Astrocyte (in vitro differentiated cells and primary cell): ENCODE measurements around the gene KRT4. TPM values are rescaled to one million over a fixed set of nuclear protein-coding genes. Genes with fewer than 3 reads are reported as not detected.

Experiments
- DNase-seq: peaks from one replicate; pipeline ENCODE4 v3.0.0-alpha.2; 2010; ENCODE audit warnings: low read depth
- FAIRE-seq: peaks from 2 replicates; lab custom pipeline; 2011; peaks lifted over from hg19 to GRCh38; lab: Jason Lieb, UNC
- H2AFZ ChIP-seq: 2 replicates; pipeline ENCODE4 v1.6.0; 2012; ENCODE audit warnings: low read depth, low read length, inconsistent platforms
- H3K27ac ChIP-seq: 2 replicates; pipeline ENCODE4 v1.5.1; 2011; ENCODE audit warnings: low read depth, low read length, inconsistent platforms
- H3K27me3 ChIP-seq: 2 replicates; pipeline ENCODE4 v1.6.0; 2011; ENCODE audit warnings: low read length, inconsistent platforms; ENCODE audit not compliant: insufficient read depth
- H3K36me3 ChIP-seq: 2 replicates; pipeline ENCODE4 v1.5.1; 2011; ENCODE audit warnings: low read length, inconsistent platforms; ENCODE audit not compliant: insufficient read depth
- H3K4me1 ChIP-seq: 2 replicates; pipeline ENCODE4 v1.5.1; 2011; ENCODE audit warnings: low read length, inconsistent platforms; ENCODE audit not compliant: insufficient read depth
- H3K4me2 ChIP-seq: 2 replicates; pipeline ENCODE4 v1.6.0; 2012; ENCODE audit warnings: low read length, inconsistent platforms
- H3K4me3 ChIP-seq: 2 replicates; pipeline ENCODE4 v1.5.1; 2011; ENCODE audit warnings: low read depth, mild to moderate bottlenecking, low read length, inconsistent platforms; ENCODE audit not compliant: insufficient read depth
- H3K79me2 ChIP-seq: 2 replicates; pipeline ENCODE4 v1.6.0; 2012; ENCODE audit warnings: mild to moderate bottlenecking, low read length, inconsistent platforms; ENCODE audit not compliant: insufficient read depth
- H3K9ac ChIP-seq: 2 replicates; pipeline ENCODE4 v1.6.0; 2012; ENCODE audit warnings: mild to moderate bottlenecking, low read length, inconsistent platforms
- H3K9me3 ChIP-seq: 2 replicates; pipeline ENCODE4 v1.5.1; 2012; ENCODE audit warnings: low read depth, mild to moderate bottlenecking, low read length, inconsistent platforms; ENCODE audit not compliant: insufficient read depth
- H4K20me1 ChIP-seq: 2 replicates; pipeline ENCODE4 v1.6.0; 2012; ENCODE audit warnings: low read length, inconsistent platforms; ENCODE audit not compliant: insufficient read depth
- H3K27ac Mint-ChIP-seq: one replicate; pipeline ENCODE4 v1.8.0; 2021; ENCODE audit warnings: mild to moderate bottlenecking, mixed read lengths; ENCODE audit not compliant: unreplicated experiment
- H3K27me3 Mint-ChIP-seq: one replicate; pipeline ENCODE4 v1.8.0; 2021; ENCODE audit warnings: low read depth, mixed read lengths; ENCODE audit not compliant: unreplicated experiment
- H3K36me3 Mint-ChIP-seq: one replicate; pipeline ENCODE4 v1.8.0; 2021; ENCODE audit warnings: low read depth, mixed read lengths; ENCODE audit not compliant: unreplicated experiment
- H3K4me1 Mint-ChIP-seq: one replicate; pipeline ENCODE4 v1.8.0; 2021; ENCODE audit warnings: low read depth, mixed read lengths; ENCODE audit not compliant: unreplicated experiment
- H3K4me3 Mint-ChIP-seq: one replicate; pipeline ENCODE4 v1.8.0; 2021; ENCODE audit warnings: mild to moderate bottlenecking, moderate library complexity, mixed read lengths; ENCODE audit not compliant: unreplicated experiment
- H3K9me3 Mint-ChIP-seq: one replicate; pipeline ENCODE4 v1.8.0; 2021; ENCODE audit warnings: mild to moderate bottlenecking, mixed read lengths; ENCODE audit not compliant: unreplicated experiment
- EZH2 ChIP-seq: IDR thresholded peaks from 2 replicates; pipeline ENCODE4 v1.6.1; 2012; ENCODE audit warnings: mild to moderate bottlenecking, low read length, inconsistent platforms; ENCODE audit not compliant: insufficient read depth
- total RNA-seq: library from RNA; stranded (reverse); gene quantifications from 2 replicates; pipeline ENCODE4 v1.2.1, GENCODE V29; 2021
- TF ChIP-seq, protein P1 (sequence below): IDR thresholded peaks from 2 replicates; pipeline ENCODE4 v1.5.1; 2011; ENCODE audit warnings: low read depth, mild to moderate bottlenecking, inconsistent platforms, low read length, moderate library complexity; ENCODE audit not compliant: insufficient read depth

Gene KRT4
- total RNA-seq, 1 donor from 2014 or later, result not detected

DNA sequence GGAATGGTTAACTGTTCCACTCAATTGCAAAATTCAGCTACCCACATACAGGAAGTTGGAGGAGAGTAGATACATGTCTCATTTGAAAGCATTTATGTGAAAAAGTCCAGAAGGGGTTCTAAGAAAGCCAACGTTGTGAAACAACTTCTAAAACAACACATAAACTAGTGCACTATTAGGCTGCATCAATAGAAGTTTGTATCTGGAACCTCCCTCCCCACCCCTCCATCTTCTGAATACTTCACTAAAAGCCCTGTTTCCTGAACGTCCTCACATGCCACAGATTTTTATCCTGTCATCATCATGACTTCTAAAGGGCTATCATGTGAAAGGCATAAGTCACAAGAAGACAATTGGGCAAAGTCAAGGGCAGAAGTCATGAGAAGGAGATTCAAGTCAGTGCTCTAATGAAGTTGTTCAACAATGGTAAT, 14.7 kb upstream of the KRT4 start:
- Histone ChIP-seq H3K79me2 (no peaks in the 10 kb centered on the region), H3K4me3 (no peak overlapping the region), H3K4me1 (peaks cover 2% of the 10 kb centered on the region), H2AFZ (no peak overlapping the region), H3K9me3 (no peaks in the 10 kb centered on the region), H3K4me2 (no peak overlapping the region), H3K9ac (no peak overlapping the region), H3K27ac (no peak overlapping the region), H3K36me3 (no peaks in the 10 kb centered on the region), H4K20me1 (no peaks in the 10 kb centered on the region), H3K27me3 (no peaks in the 10 kb centered on the region)
- TF ChIP-seq, protein P1, sequence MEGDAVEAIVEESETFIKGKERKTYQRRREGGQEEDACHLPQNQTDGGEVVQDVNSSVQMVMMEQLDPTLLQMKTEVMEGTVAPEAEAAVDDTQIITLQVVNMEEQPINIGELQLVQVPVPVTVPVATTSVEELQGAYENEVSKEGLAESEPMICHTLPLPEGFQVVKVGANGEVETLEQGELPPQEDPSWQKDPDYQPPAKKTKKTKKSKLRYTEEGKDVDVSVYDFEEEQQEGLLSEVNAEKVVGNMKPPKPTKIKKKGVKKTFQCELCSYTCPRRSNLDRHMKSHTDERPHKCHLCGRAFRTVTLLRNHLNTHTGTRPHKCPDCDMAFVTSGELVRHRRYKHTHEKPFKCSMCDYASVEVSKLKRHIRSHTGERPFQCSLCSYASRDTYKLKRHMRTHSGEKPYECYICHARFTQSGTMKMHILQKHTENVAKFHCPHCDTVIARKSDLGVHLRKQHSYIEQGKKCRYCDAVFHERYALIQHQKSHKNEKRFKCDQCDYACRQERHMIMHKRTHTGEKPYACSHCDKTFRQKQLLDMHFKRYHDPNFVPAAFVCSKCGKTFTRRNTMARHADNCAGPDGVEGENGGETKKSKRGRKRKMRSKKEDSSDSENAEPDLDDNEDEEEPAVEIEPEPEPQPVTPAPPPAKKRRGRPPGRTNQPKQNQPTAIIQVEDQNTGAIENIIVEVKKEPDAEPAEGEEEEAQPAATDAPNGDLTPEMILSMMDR, result no peak
- no peak for TF ChIP-seq EZH2
- Mint-ChIP-seq H3K4me3 (no peak overlapping the region), H3K36me3 (peaks cover 2% of the 10 kb centered on the region), H3K9me3 (peaks cover 4% of the 10 kb centered on the region), H3K27ac (no peak overlapping the region), H3K27me3 (peaks cover 31% of the 10 kb centered on the region), H3K4me1 (peaks cover 24% of the 10 kb centered on the region)
- DNase-seq (no peak), FAIRE-seq (no peak)

DNA sequence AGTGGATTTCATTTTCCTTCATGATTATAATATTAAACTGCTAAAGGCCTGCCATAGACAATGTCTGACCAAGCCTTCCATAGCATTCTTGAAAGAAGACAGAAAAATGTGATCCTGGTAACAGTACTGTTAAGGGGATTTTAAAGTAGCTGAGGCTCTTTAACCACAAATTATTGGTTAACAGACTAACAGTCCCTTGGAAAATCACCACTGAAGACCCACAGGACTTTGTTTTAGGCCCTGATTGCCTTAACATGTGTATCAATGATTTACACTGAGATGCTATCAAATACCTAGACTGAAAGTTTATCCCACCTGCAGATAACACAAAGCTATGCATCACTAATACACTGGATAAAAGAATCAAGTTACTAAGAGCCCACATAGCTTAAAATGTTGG, 14.2 kb upstream of the KRT4 start:
- H3K4me1 Mint-ChIP-seq, result peaks cover 24% of the 10 kb centered on the region
- H3K27ac ChIP-seq, result no peak overlapping the region
- no peak for FAIRE-seq

More for the DNA sequence above, 14.2 kb upstream of the KRT4 start:
- DNase-seq, result no peak
- no peak overlapping the region for H2AFZ ChIP-seq
- no peaks in the 10 kb centered on the region for H4K20me1 ChIP-seq
- Mint-ChIP-seq H3K9me3 (peaks cover 3% of the 10 kb centered on the region), H3K4me3 (no peak overlapping the region), H3K27me3 (peaks cover 31% of the 10 kb centered on the region), H3K27ac (no peak overlapping the region), H3K36me3 (peaks cover 2% of the 10 kb centered on the region)
- H3K4me2 ChIP-seq, result no peak overlapping the region
- TF ChIP-seq, protein P1, result no peak
- no peak for TF ChIP-seq EZH2
- no peak overlapping the region for H3K9ac ChIP-seq
- peaks cover 2% of the 10 kb centered on the region for H3K4me1 ChIP-seq
- no peaks in the 10 kb centered on the region for H3K27me3 ChIP-seq
- H3K36me3 ChIP-seq, result no peaks in the 10 kb centered on the region
- H3K79me2 ChIP-seq, result no peaks in the 10 kb centered on the region
- no peak overlapping the region for H3K4me3 ChIP-seq
- no peaks in the 10 kb centered on the region for H3K9me3 ChIP-seq
